GM13976 (cell line): ENCODE data around the gene GRIA1.

Experiments used
- DNase-seq: peaks from one replicate; pipeline ENCODE4 v3.0.0; 2012; ENCODE audit warnings: low spot score
- in situ Hi-C: fragments of 300-500 bp; cut with MboI; formaldehyde crosslinking; loops from one replicate; pipeline ENCODE4 v1.12.0; 2022; ENCODE audit warnings: low sequenced_read_pairs, mixed read lengths, inconsistent platforms; ENCODE audit not compliant: unreplicated experiment
- TF ChIP-seq, protein P1 (sequence below): IDR thresholded peaks from 2 replicates; pipeline ENCODE4 v1.5.1; 2012; ENCODE audit warnings: borderline replicate concordance, mild to moderate bottlenecking; ENCODE audit not compliant: insufficient read depth; ENCODE audit errors: extremely low read depth, missing control alignments, control extremely low read depth

Gene GRIA1

DNA sequence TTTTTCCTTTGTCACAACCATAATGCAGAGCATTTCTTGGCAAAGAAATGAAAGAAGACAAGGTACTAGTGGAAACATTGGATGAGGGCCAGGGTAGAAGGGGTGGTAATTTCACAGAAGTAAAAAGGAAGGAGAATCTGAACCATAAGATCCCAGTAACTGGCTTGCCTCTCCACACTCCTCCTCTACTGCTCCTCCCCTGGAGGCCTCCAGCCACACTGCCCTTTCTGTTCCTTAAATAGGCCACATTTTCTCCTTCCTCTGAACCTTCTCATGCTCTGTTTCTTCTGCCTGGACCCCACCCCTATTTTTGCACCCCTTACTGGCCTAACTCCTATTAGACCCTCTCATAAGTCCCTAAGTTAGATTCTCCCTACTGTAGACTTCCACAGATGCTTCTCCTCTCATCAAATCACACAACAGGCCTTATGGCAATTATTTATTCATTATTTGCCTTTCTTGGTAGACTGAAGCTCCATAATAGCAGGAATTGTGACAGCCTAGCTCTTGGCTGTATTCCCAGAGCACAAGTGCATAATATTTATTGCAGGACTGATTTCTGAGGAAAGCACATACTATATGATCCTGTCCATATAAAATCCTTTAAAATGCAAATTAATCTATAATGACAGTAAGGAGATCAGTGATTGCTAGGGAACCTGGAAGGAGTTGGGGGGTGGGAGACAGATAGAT lies 31.3 kb upstream of the GRIA1 start:
- in situ Hi-C loops, result no loop called here
- no peak for DNase-seq
- TF ChIP-seq, protein P1, sequence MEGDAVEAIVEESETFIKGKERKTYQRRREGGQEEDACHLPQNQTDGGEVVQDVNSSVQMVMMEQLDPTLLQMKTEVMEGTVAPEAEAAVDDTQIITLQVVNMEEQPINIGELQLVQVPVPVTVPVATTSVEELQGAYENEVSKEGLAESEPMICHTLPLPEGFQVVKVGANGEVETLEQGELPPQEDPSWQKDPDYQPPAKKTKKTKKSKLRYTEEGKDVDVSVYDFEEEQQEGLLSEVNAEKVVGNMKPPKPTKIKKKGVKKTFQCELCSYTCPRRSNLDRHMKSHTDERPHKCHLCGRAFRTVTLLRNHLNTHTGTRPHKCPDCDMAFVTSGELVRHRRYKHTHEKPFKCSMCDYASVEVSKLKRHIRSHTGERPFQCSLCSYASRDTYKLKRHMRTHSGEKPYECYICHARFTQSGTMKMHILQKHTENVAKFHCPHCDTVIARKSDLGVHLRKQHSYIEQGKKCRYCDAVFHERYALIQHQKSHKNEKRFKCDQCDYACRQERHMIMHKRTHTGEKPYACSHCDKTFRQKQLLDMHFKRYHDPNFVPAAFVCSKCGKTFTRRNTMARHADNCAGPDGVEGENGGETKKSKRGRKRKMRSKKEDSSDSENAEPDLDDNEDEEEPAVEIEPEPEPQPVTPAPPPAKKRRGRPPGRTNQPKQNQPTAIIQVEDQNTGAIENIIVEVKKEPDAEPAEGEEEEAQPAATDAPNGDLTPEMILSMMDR, result no peak

- TF ChIP-seq, protein P1, result no peak
- in situ Hi-C loops, result no loop called here
- DNase-seq, result no peak
Observed at GRCh38 chr5:153460421-153460820, 30.0 kb upstream of the GRIA1 start.

- TF ChIP-seq, protein P1, result no peak
- in situ Hi-C loops, result no loop called here
- no peak for DNase-seq
Observed at GRCh38 chr5:153461341-153461740, 29.1 kb upstream of the GRIA1 start.

GRCh38 chr5:153463806-153464205 lies 26.7 kb upstream of the GRIA1 start:
- in situ Hi-C loops, result no loop called here
- TF ChIP-seq, protein P1, result no peak
- DNase-seq, result no peak

DNA sequence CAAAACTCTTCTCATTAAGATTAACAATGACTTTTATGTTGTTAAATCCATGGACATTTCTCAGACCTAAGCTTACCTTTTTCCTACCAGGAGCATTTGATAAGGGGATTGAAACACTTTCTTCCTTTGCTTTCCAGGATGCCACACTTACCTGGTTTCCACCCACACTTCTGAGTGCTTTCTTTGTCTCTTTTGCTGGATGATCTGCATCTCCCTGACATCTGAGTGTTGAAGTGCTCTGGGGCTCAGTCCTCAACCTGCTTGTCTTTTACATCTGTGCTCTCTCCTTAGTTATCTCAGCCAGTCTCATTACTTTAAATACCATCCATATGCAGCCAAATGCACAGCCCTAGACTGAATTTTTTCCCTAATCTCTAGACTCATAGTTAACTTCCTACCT lies 22.9 kb upstream of the GRIA1 start:
- no peak for DNase-seq
- TF ChIP-seq, protein P1, result no peak
- in situ Hi-C loops, result no loop called here

DNA sequence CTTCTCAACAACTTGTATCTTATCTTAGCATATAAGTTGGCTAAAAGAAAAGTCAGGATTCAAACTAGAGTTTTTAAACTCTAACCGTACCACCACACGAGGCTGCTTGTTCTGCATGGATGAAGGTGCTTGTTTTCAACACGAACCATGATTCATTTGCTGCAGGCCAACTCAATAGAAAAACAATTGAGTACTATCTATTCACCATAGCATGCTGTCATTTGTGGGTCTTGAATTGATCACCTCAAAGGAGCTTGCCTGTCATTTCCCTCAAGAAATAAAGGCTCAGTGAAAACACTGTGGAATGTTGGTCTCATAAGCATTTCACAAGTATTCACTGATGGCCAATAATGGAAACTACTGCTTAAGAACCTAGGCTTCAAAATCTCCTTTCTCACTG lies 21.0 kb upstream of the GRIA1 start:
- TF ChIP-seq, protein P1, result no peak
- in situ Hi-C loops, result no loop called here
- DNase-seq, result no peak
